GM19455 (cell line): ENCODE measurements around the gene ROR2.
"Not testable (repeated sequence)": the region's sequence is repeated elsewhere in the genome, so short reads cannot be mapped to it uniquely, and the experiment has no call there.

Source experiments
- ATAC-seq: cut with Tn5 transposase; IDR thresholded peaks from one replicate; pipeline ENCODE4 v1.9.1; 2021; ENCODE audit not compliant: unreplicated experiment

ROR2 gene

DNA sequence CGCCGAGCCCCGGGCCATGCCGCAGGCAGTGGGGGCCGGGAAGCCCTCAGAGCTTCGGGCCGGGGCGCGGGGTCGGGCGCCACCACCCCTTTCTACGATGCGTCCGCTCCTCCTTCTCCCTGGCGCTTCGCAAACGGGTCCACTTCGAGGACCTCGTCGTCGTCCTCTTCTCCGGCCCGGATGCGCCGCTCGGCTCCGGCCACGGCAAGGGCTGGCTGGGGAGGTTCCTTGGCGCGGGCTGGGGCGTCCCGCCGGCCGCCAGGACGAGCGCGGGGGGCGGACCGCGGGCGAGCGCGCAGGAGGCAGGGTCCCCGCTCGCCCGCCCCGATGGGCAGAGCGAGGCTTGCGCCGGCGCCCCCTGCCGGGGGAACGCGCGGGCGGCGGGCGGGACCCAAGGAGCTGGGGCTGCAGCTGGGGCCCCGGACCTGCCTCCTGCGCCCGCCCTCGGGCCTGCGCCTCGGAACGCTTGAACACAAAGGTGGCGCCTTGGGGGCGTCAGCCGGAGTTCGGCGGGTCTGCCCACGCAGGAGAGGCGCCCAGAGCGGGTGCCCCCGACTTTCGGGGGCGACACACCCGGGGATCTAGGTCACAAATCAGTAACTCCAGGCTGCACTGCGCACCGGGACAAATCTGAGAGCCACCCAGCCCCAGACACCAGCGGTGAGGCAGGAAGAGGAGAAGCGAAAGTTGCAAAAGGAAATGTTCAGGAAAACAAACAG, at the start of gene ROR2:
ROR2 (minus strand) TSS at position 283 of the 719 bp plus-strand sequence.
- no peak for ATAC-seq

DNA sequence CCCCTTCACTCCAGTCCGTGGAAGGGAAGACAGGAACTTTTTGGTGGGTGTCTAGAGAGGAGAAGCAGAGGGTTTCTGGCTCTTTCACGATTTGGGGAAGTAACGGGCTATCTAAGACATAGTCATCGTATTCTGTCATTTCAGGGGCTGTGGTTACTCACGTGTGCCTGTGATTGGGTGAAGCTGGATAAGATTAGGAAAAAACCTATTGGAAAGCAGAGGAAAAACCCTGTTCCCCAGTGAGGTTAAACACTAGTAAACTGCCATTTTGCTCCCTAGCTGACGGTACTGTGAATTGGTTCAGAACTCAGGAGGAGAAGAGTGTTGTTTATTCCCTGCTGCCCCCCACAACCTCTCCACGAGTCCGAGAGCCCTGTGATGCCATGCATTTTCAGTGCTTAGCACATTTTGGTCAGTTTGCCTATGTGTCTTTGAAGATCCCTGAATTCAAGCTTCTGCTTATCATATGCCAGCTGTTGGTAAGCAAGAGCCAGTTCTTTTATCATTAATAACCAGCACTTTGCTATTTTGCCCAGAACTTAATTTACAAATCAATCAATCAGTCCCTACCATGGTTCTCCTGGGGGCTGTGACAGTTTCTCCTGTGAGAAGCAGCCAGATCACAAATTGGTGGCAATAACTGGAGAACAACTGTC, 45.1 kb upstream of the ROR2 start:
- no peak for ATAC-seq

DNA sequence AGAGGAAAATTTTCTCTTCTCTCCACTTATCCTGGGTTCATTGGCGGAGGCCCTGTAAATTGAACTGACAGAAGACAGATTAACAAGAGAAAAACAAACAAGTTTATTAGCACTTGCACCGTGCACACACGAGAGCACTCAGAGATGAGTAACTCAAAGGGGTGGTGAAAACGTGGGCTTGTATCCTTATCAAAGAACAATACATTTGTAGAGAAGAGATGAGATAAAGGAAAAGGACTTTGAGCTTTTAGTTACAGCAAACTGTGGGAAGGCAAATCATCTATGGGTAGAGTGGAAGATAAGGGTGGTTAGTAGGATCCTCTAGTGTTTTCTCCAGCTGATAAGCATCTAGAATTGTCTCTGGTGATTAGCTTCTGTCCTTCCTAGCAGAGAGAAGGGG, 44.4 kb upstream of the ROR2 start:
- ATAC-seq, result no peak

DNA sequence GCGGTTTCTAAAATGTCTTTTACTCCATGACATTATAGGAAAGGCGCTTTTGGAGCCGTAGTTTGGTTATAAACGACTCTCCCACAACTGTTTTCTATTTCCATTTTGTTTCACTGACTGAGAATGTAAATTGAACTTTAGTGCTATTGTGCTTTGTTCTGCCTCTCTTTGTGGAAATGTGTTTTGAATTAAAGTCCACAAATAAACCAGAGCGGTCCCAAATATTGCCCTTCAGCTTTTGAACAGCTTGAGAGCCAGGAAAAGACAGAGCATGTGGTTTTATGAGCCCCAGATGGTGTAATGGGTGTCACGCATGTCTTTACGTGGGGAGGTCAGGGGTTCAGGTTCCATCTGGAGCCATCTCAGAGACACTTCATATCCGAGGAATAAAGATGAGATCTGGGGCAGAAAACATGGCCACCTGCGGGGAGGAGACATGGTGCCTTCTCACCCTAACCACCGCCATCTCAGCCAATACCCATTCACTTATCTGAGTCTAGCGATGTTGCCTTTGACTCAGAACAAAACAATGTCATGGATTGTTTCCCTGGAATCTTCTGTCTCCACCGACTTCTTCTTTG, 42.5 kb upstream of the ROR2 start:
- ATAC-seq, result no peak

DNA sequence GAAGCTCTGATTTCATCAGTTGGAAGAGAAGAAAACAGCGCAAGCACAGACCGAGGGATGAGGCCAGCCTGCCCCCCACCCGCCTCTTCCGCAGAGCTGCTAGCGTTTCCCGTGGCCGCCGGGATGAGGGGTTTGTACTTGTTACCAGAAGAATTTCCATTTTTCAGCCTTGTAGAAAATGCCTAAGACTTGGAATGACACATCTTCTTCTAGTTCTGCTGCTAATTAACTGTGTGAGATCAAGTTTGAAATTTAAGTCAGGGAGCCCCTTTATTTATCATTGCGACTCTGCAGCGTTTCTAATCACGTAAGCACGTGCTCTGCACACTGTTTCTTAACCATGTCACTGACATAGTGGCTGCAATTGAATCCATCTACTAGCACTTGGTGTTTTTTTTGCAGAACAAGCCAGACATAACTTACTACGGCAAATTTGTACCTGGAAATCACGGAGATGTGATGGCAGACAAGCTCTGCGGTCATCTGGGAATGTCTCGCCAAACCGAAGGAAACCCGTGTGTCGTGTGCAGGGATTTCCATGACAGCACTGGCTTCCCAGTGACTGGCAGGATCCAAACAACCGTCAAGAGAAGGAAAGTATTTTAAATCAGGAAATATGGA, 41.8 kb upstream of the ROR2 start:
- ATAC-seq, result no peak

DNA sequence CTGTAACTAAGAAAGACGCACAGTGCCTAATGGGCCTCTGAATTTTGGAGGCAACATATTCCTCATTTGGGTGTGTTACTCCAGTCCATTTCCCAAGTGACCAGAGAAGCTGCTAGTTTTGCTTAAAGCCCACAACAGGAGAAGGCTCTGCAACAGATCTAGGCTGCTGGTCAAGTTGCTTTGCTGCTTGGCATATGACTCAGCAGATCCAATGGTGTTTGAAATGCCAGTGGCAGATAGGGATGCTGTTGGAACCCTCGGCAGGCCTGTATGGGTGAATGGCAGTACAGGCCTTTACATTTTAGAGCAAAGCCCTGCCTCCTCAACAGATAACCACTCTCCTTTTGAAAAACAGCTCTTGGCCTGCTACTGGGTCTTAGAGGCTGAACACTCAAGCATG, 36.2 kb upstream of the ROR2 start:
- no peak for ATAC-seq

DNA sequence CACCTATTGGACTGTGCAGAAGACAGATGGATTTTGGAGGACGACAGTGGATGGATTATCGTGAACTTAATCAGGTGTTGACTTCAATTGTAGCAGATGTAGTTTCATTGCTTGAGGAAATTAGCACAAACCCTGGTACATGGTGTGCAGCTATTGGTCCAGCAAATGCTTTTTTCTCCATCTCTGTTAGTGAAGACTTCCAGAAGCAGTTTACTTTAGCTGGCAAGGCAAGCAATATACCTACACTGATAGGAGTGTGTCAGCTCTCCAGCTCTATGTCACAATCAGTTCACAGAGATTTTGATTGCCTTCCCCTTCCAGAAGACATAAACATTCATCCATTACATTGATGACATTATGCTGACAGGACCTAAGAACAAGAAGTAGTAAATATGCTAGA, 35.7 kb upstream of the ROR2 start:
- no peak for ATAC-seq

DNA sequence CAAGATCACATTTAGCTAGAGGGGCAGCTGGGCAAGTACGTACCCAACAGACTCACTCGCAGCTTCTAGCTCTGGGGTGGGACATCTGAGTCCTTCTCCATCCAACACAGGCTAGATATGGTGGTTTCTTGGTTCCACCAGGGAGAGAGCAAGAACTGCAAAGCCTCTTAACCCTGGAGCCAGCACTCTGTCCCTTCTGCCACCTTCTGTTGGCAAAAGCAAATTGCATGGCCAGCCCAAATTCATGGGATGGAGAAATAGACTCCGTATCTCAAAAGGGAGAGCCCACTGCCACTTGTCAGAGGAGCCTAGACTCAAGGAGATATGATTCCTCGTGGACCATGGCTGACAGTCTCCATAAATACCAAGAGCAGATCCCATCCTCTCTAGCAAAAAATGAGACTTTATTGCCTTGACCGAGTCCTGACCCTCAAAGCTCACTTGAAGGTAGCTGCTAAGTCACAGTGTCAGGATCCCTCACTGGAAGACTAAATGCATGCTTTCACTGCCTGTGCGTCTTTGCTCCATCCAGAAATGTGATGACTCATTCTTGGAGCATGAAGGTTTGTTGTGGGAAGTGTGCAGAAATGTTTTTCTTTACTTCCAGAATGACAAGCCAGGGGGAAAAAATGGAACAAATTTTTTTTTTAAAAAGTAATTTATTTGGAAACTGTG, 28.8 kb upstream of the ROR2 start:
- ATAC-seq, result no peak

DNA sequence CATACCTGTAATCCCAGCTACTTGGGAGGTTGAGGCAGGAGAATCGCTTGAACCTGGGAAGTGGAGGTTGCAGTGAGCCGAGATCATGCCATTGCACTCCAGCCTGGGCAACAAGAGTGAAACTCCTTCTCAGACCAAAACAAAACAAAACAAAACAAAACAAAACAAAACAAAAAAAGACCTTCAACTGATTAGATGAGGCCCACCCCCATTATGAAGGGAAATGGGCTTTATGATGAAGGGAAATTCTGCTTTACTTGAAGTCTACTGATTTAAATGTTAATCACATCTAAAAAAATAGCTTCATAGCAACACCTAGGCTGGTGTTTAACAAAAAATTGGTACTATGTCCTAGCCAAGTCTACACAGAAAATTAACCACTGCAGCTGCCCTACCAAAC, 25.2 kb upstream of the ROR2 start:
- ATAC-seq, result not testable (repeated sequence)

DNA sequence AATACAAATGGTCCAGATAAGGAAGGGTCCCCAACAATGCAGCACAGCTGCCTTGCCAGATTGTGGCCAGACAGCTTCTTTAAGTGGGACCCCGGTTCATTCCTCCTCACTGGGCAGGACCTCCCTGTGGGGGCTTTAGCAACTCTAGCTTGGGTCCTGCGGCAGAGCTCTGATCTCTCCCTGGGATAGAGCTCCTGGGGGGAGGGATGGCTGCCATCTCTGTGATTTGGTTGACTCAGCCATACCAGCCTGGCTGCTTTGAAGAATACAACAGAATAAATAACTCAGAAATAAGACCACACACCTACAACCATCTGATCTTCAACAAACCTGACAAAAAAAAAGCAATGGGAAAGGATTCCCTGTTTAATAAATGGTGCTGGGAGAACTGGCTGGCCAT, 22.7 kb upstream of the ROR2 start:
- ATAC-seq, result no peak

DNA sequence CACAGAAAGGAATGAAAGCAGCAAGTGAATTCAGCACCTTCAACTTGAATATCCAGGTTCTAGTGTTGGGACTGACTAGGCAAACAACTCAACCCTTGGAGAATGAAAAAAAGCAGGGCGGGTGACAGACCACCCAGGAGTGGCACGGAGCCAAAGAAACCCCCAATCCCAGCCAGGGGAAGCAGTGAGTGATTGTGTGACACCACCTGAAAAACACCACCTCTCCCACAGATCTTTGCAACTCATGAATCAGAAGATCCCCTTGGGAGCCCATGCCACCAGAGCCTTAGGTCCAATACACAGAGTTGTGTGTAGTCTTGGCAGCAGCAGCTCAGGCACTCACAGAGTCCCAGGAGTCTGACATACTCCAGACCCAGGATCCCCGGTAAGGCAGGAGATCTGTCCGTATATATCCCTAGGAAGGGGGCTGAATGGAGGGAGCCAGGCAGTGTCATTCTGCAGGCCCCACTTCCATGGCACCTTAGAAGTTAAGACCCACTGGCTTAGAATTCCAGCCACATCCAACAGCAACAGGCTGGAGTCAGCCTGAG, 22.1 kb upstream of the ROR2 start:
- ATAC-seq, result no peak

DNA sequence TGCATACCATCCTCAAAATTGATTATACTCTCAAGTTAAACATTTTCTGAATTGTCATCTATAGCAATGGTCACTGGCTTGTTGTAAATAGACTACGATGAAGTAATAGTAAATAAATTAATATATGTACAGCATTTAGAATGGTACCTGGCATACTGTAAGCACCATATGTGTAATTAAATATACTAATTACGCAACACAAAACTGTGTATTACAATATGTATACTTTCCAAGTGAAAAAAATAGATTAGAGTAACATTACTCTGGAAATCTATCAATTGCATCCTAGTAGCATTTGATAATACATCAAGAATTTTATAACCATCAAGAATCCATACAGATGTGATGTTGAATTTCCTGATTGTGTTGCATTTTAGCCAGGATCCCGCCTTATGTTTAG, 17.2 kb upstream of the ROR2 start:
- no peak for ATAC-seq

DNA sequence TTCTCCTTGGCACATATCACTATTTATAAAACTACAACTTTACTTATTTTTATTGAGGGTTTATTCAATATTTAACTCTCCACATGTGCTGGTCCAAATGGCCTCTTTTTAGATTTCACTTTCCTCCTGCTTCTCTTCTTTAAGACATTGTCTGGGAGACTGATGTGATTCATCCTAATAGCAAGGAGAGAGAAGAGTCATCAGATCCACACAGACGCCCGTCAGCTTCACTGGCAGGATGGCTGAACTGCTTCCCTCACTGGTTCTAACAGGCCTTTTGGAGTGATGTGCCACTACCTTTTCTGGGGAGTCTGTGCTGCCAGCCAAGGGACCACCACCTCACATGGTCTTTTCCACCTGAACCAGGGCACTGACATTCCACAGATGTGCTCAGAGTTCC, 16.5 kb upstream of the ROR2 start:
- ATAC-seq, result no peak

DNA sequence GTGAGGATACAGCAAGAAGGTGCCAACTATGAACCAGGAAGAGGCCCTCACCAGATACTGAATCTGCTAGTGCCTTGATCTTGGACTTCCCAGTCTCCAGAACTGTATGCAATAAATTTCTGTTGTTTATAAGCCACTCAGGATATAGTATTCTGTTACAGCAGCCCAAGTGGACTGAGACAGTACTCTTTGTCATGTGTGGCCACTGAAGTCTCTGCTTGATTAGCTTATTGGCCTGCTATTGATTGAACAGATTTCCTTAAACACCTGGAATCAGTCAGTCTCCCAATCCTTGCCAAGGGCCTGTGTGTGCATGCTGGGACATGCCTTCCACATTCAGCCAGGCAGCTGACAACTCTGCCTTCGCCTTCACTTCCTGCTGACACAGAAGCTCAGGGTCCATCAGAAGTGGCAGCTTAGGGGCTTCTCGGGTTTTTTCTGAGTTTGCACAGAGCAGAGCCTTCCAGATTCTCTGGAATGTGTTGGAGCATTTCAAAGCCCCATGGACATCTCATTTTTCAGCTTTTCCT, 13.7 kb upstream of the ROR2 start:
- ATAC-seq, result no peak

DNA sequence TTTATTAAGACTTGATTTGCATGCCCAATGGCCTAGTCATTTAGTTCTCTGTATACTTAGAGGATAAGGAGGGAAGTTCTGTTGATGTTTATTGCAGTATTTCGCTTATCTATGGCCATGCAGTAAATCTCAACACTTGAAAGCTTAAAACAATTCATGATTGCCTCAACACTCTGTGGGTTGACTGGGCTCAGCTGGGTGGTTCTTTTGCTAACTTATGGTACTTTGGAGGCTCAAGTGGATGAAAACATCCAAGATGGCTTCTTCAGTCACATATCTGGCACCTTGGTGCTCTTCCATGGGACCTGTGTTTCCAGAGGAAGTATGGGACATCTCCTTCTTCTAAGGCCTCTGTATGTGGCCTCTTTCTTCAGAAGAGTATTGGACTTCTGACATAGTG, 10.3 kb upstream of the ROR2 start:
- ATAC-seq, result no peak

DNA sequence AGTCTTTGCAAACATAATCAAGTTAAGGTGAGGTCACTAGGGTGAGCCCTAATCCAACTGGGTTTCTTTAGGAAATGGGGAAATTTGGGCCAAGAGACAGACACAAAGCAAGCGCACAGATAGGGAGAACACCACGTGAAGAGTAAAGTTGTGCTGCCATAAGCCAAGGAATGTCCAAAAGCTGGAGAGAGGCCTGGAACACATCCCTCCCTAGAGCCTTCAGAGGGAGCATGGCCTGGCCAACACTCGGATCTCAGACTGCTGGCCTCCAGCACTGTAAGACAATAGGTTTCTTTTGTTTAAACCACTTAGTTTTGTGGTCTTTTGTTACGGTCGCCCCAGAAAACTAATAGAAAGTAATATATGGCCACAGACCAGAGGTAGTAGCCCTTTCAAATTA, 8.1 kb upstream of the ROR2 start:
- ATAC-seq, result no peak

DNA sequence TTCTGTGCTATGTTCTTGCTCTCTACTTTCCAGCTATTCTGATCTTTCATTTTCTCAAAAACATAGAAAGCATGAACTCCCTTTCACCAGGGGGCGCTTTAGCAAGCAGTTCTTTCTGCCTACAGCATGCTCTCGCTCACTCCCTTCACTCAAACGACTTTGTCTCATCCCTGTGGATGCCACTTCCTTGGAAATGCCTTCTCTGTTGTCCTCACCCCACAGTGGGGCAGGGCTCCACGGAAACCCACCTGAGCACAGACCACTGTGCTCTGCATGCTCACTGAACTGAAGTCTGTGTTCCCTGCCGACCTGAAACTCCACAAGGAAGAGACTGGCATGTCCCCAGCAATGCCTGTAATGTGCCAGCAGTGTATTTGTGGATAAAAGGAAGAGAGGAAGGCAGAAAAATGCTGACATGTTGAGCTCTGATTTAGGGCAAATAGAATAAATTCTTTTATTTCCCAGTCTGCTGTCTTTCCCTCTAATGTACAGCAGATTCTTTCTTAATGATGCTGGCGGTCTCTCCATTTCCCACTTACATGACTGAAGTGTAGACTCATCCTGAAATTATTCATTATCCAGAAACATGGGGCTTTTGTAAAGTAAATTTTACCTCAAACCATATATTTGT, 4.9 kb upstream of the ROR2 start:
- no peak for ATAC-seq

DNA sequence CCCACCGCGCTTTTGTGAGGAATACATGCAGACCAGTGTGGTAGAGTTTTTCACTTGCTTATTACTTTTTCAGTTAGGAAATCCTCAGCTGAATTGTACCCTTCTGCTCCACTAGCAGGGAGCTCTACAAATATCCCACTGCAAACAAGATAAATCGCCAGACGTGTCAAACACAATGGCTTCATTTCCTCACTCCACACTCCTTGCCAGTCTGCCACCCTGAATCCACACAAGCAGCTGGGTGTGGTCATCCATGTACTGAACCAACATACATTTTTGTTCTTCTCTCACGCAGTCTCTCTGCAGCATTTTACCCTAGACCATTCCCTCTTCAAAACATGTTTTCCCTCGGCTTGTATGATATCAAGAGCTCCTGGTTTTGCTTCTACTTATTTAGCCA, 3.7 kb upstream of the ROR2 start:
- no peak for ATAC-seq

DNA sequence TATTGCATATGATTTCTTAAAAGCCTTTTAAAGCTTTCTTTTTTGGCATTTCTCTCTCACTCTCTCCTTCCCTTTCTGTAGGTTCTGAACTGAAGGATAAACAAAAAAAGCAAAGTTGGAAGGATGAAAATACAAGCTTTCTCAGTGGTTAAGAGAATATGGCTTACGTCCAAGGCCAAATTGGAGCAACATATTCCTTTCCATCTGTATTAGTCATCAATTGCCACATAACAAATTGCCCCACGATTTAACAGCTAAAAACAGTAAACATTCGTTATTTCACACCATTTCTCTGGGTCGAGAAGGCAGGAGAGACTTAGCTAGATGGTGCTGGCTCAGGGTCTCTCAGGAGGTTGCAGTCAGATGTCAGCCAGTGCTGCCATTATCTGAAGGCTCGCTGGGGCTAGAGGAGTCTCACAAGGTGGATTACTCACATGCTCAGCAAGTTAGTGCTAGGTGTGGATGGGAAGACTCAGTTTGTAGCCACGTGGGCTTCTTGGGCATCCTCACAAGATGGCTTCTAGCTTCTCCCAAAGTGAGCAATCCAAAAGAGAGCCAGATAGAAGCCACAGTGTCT, 2.0 kb upstream of the ROR2 start:
- no peak for ATAC-seq

DNA sequence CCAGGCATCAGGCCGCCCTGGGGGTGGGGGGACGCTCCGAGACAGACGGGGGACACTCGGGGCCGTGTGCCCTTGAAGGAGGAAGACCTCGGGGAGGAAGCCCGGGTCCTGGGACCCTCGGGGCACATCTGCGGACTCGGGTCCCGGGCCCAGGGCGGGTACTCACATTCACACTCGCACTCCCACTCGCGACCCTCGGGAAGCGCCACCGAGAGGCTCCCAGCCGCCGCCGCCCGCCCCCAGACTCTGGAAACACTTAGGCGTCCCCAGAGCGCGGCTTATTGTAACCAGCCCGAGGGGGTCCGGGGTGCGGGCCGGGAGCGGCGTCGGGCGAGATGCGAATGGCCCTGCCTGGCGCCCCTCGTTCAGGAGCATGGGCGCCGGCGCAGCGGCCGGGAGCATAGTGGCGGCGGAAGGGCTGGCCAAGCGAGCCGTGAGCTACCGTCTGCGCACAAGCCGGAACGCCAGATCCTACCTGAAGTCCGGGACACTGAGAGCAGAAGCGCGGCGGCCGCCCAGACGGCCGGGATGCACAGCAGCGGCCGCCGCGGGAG, 559 bp downstream of the ROR2 start:
- no peak for ATAC-seq
